Bronchial epithelial cell (primary cell): ENCODE results near the gene CNTN5. TPM values are rescaled to one million over a fixed set of nuclear protein-coding genes. Genes with fewer than 3 reads are reported as not detected.

ENCODE experiments used
- DNase-seq: peaks from one replicate; pipeline ENCODE4 v3.0.0-alpha.2; 2010; ENCODE audit warnings: low read depth
- FAIRE-seq: peaks from 2 replicates; lab custom pipeline; 2011; peaks lifted over from hg19 to GRCh38; lab: Jason Lieb, UNC
- H3K27me3 ChIP-seq: 2 replicates; pipeline ENCODE4 v1.5.1; 2011; ENCODE audit warnings: low read length; ENCODE audit not compliant: control insufficient read depth, insufficient read depth
- H3K36me3 ChIP-seq: 2 replicates; pipeline ENCODE4 v1.5.1; 2011; ENCODE audit warnings: low read length; ENCODE audit not compliant: control insufficient read depth, insufficient read depth
- H3K4me3 ChIP-seq: 2 replicates; pipeline ENCODE4 v1.5.1; 2011; ENCODE audit warnings: mild to moderate bottlenecking, low read depth, low read length, control low read depth
- CTCF ChIP-seq: IDR thresholded peaks from 2 replicates; pipeline ENCODE4 v1.5.1; 2011; ENCODE audit warnings: mild to moderate bottlenecking, moderate library complexity, low read length, control low read depth, inconsistent platforms; ENCODE audit not compliant: insufficient read depth, severe bottlenecking
- total RNA-seq: library from RNA; depleted of rRNA; stranded (reverse); fragments of >200 nt; gene quantifications from 2 replicates; pipeline ENCODE4 v1.2.1, GENCODE V29; 2014

Gene CNTN5
- total RNA-seq, 1 donor from 2014 or later, result not detected

GRCh38 chr11:99509863-99510262, 489.1 kb downstream of the CNTN5 start:
- H3K4me3 ChIP-seq, result no peak overlapping the region
- FAIRE-seq (no peak), DNase-seq (no peak)
- TF ChIP-seq CTCF, result no peak
- H3K27me3 ChIP-seq, result no peaks in the 10 kb centered on the region
- no peaks in the 10 kb centered on the region for H3K36me3 ChIP-seq

- DNase-seq (no peak), FAIRE-seq (no peak)
- no peak overlapping the region for H3K4me3 ChIP-seq
- no peaks in the 10 kb centered on the region for H3K36me3 ChIP-seq
- no peak for TF ChIP-seq CTCF
- no peaks in the 10 kb centered on the region for H3K27me3 ChIP-seq
These were observed 492.6 kb downstream of the CNTN5 start for GRCh38 chr11:99513368-99513767.

GRCh38 chr11:99519095-99519494, 498.3 kb downstream of the CNTN5 start:
- H3K27me3 ChIP-seq, result no peaks in the 10 kb centered on the region
- TF ChIP-seq CTCF, result no peak
- H3K36me3 ChIP-seq, result no peaks in the 10 kb centered on the region
- FAIRE-seq, result no peak
- DNase-seq, result no peak
- no peak overlapping the region for H3K4me3 ChIP-seq

GRCh38 chr11:99522467-99523173, 501.9 kb downstream of the CNTN5 start:
- no peaks in the 10 kb centered on the region for H3K36me3 ChIP-seq
- no peak overlapping the region for H3K4me3 ChIP-seq
- DNase-seq, result peak; percentile 2
- TF ChIP-seq CTCF, result no peak
- no peak for FAIRE-seq
- no peaks in the 10 kb centered on the region for H3K27me3 ChIP-seq

GRCh38 chr11:99531468-99531867, 510.7 kb downstream of the CNTN5 start:
- FAIRE-seq, result no peak
- Histone ChIP-seq H3K4me3 (no peak overlapping the region), H3K36me3 (no peaks in the 10 kb centered on the region)

More at GRCh38 chr11:99531468-99531867, 510.7 kb downstream of the CNTN5 start:
- TF ChIP-seq CTCF, result no peak
- no peaks in the 10 kb centered on the region for H3K27me3 ChIP-seq
- no peak for DNase-seq
